ENCODE measurements around the gene FAM81B. TPM values are rescaled to one million over a fixed set of nuclear protein-coding genes. Genes with fewer than 3 reads are reported as not detected.

FAM81B gene
- polyA plus RNA-seq, 2 of the 4 experiments (the other 2 are of a cell fraction) = 0.05 TPM; not detected in 1

DNA sequence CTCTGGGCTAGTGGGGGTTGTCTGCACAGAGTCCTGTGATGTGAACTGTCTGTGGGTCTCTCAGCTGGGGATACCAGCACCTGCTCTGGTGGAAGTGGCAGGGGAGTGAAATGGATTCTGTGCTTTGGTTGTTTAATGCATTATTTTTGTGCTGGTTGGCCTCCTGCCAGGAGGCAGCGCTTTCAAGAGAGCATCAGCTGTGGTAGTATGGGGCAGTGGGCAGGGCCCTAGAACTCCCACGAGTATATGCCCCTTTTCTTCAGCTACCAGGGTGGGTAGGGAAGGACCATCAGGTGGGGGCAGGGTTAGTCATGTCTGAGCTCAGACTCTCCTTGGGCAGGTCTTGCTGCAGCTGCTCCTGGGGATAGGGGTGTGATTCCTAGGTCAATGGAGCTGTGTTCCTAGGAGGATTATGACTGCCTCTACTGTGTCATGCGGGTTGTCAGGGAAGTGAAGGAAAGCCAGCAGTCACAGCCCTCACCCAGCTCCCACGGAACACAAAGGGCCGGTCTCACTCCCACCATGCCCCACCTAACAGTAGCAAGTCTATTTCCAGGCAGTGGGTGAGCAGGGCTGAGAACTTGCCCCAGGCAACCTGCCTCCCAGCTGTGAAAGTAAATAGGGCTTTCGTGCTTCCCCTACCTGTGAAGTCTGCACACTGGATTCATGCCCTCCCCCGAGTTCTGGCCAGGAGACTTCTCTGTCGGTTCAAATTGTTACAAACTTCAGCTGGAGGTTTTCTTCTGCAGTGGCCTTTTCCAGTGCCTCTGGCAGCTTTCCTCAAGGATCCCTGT, 25.7 kb upstream of the FAM81B start:
- FAIRE-seq (no peak), DNase-seq (ENCODE audit: low read depth in 1 of 2, low spot score in 1 of 2) (no peak), ATAC-seq (no peak)
- CTCF ChIA-PET = no interaction called here
- Histone ChIP-seq H3K9me3 (no peaks in the 10 kb centered on the region), H3K4me1 (no peaks in the 10 kb centered on the region), H3K27ac (no peak overlapping the region), H3K4me2 (no peak overlapping the region), H3K4me3 (no peak overlapping the region)
- WGBS (ENCODE audit: missing lambda C conversion rate) = 26% methylated on average over 7 of the region's 8 CpGs
- POLR2A ChIA-PET = no interaction called here
- no peak for TF ChIP-seq HOXB13 (CRISPR knock-in tag; IDR thresholded peaks at IDR 0.05; ENCODE audit: low read depth)
- TF ChIP-seq POLR2A (IDR thresholded peaks at IDR 0.05; ENCODE audit: low read length) = no peak
- no peak for TF ChIP-seq HOXA7 (CRISPR knock-in tag; IDR thresholded peaks at IDR 0.05)
- no peak for TF ChIP-seq ZC3H11A (IDR thresholded peaks at IDR 0.05)
- no peak for TF ChIP-seq RCOR1 (IDR thresholded peaks at IDR 0.05; ENCODE audit: low read depth, low read length)
- TF ChIP-seq GATA3 (IDR thresholded peaks at IDR 0.05; ENCODE audit: borderline replicate concordance) = no peak
- TF ChIP-seq, protein P1, sequence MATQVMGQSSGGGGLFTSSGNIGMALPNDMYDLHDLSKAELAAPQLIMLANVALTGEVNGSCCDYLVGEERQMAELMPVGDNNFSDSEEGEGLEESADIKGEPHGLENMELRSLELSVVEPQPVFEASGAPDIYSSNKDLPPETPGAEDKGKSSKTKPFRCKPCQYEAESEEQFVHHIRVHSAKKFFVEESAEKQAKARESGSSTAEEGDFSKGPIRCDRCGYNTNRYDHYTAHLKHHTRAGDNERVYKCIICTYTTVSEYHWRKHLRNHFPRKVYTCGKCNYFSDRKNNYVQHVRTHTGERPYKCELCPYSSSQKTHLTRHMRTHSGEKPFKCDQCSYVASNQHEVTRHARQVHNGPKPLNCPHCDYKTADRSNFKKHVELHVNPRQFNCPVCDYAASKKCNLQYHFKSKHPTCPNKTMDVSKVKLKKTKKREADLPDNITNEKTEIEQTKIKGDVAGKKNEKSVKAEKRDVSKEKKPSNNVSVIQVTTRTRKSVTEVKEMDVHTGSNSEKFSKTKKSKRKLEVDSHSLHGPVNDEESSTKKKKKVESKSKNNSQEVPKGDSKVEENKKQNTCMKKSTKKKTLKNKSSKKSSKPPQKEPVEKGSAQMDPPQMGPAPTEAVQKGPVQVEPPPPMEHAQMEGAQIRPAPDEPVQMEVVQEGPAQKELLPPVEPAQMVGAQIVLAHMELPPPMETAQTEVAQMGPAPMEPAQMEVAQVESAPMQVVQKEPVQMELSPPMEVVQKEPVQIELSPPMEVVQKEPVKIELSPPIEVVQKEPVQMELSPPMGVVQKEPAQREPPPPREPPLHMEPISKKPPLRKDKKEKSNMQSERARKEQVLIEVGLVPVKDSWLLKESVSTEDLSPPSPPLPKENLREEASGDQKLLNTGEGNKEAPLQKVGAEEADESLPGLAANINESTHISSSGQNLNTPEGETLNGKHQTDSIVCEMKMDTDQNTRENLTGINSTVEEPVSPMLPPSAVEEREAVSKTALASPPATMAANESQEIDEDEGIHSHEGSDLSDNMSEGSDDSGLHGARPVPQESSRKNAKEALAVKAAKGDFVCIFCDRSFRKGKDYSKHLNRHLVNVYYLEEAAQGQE (IDR thresholded peaks at IDR 0.05) = no peak
- no peak for TF ChIP-seq POLR2AphosphoS2 (conservative IDR thresholded peaks at IDR 0.05; ENCODE audit: low read length)
- TF ChIP-seq BHLHE40 (IDR thresholded peaks at IDR 0.05; ENCODE audit: low read depth, low read length) = no peak
- TF ChIP-seq, protein P2, sequence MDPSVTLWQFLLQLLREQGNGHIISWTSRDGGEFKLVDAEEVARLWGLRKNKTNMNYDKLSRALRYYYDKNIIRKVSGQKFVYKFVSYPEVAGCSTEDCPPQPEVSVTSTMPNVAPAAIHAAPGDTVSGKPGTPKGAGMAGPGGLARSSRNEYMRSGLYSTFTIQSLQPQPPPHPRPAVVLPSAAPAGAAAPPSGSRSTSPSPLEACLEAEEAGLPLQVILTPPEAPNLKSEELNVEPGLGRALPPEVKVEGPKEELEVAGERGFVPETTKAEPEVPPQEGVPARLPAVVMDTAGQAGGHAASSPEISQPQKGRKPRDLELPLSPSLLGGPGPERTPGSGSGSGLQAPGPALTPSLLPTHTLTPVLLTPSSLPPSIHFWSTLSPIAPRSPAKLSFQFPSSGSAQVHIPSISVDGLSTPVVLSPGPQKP (IDR thresholded peaks at IDR 0.05; ENCODE audit: low read depth, low read length) = no peak
- no peak for TF ChIP-seq JUNB (IDR thresholded peaks at IDR 0.05)
- TF ChIP-seq, protein P3, sequence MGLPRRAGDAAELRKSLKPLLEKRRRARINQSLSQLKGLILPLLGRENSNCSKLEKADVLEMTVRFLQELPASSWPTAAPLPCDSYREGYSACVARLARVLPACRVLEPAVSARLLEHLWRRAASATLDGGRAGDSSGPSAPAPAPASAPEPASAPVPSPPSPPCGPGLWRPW (IDR thresholded peaks at IDR 0.05) = no peak
- no peak for TF ChIP-seq SMC3 (IDR thresholded peaks at IDR 0.05)
- TF ChIP-seq PHF8 (IDR thresholded peaks at IDR 0.05; ENCODE audit: borderline replicate concordance, low read depth) = no peak
- TF ChIP-seq CHD2 (IDR thresholded peaks at IDR 0.05; ENCODE audit: low read length, partially characterized antibody) = no peak
- TF ChIP-seq ZNF302 (CRISPR knock-in tag; IDR thresholded peaks at IDR 0.05) = no peak

DNA sequence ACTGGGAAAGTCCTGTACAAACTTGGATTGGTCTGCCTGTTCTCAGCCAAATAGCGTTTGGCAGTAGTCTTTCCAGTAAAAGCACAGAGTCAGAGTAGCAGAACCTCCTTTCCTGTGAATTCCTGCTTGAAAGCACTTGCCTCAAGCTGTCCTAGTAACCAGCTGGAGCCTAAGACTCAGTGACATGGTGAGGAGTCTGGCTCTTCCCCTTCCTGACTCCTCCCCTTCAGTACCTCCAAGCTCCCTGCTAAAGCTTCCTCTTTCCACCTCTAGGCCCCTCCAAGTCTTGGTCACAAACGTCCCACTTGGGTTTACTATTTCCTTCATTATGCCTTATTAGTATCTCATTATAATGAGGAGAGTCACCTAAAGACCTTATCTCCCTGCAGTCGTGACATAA, 21.4 kb upstream of the FAM81B start:
- H3K27ac ChIP-seq = no peak overlapping the region
- WGBS (ENCODE audit: missing lambda C conversion rate) = 9% methylated on average over 3 of the region's 3 CpGs
- no peaks in the 10 kb centered on the region for H3K9me3 ChIP-seq
- FAIRE-seq (no peak), ATAC-seq (no peak), DNase-seq (ENCODE audit: low read depth in 1 of 2, low spot score in 1 of 2) (no peak)
- H3K4me3 ChIP-seq = no peak overlapping the region
- CTCF ChIA-PET = no interaction called here
- no peak overlapping the region for H3K4me2 ChIP-seq
- no peaks in the 10 kb centered on the region for H3K4me1 ChIP-seq
- POLR2A ChIA-PET = no interaction called here
- TF ChIP-seq ESRRA (IDR thresholded peaks at IDR 0.05; ENCODE audit: borderline replicate concordance, low read length) = no peak
- no peak for TF ChIP-seq BHLHE40 (IDR thresholded peaks at IDR 0.05; ENCODE audit: low read depth, low read length)
- TF ChIP-seq, protein P4, sequence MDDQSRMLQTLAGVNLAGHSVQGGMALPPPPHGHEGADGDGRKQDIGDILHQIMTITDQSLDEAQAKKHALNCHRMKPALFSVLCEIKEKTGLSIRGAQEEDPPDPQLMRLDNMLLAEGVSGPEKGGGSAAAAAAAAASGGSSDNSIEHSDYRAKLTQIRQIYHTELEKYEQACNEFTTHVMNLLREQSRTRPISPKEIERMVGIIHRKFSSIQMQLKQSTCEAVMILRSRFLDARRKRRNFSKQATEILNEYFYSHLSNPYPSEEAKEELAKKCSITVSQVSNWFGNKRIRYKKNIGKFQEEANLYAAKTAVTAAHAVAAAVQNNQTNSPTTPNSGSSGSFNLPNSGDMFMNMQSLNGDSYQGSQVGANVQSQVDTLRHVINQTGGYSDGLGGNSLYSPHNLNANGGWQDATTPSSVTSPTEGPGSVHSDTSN (IDR thresholded peaks at IDR 0.05) = no peak
- no peak for TF ChIP-seq FOSB (CRISPR knock-in tag; IDR thresholded peaks at IDR 0.05)
- TF ChIP-seq, protein P5, sequence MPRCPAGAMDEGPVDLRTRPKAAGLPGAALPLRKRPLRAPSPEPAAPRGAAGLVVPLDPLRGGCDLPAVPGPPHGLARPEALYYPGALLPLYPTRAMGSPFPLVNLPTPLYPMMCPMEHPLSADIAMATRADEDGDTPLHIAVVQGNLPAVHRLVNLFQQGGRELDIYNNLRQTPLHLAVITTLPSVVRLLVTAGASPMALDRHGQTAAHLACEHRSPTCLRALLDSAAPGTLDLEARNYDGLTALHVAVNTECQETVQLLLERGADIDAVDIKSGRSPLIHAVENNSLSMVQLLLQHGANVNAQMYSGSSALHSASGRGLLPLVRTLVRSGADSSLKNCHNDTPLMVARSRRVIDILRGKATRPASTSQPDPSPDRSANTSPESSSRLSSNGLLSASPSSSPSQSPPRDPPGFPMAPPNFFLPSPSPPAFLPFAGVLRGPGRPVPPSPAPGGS (IDR thresholded peaks at IDR 0.05) = no peak
- TF ChIP-seq ZFP36 (IDR thresholded peaks at IDR 0.05; ENCODE audit: borderline replicate concordance, partially characterized antibody) = no peak
- no peak for TF ChIP-seq RAD21 (conservative IDR thresholded peaks at IDR 0.05 in 1 of 2, IDR thresholded peaks at IDR 0.05 in 1 of 2)
- TF ChIP-seq EP300 (IDR thresholded peaks at IDR 0.05) = no peak
- TF ChIP-seq, protein P6, sequence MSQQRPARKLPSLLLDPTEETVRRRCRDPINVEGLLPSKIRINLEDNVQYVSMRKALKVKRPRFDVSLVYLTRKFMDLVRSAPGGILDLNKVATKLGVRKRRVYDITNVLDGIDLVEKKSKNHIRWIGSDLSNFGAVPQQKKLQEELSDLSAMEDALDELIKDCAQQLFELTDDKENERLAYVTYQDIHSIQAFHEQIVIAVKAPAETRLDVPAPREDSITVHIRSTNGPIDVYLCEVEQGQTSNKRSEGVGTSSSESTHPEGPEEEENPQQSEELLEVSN (IDR thresholded peaks at IDR 0.05; ENCODE audit: borderline replicate concordance, low read depth) = no peak
- no peak for TF ChIP-seq HDAC2 (IDR thresholded peaks at IDR 0.05)
- no peak for TF ChIP-seq CHD2 (IDR thresholded peaks at IDR 0.05; ENCODE audit: low read length, partially characterized antibody)
- no peak for TF ChIP-seq KDM5A (IDR thresholded peaks at IDR 0.05)
- no peak for TF ChIP-seq TP53 (CRISPR knock-in tag; IDR thresholded peaks at IDR 0.05)
- TF ChIP-seq, protein P2 (IDR thresholded peaks at IDR 0.05; ENCODE audit: low read depth, low read length) = no peak
- no peak for TF ChIP-seq RNF2 (IDR thresholded peaks at IDR 0.05; ENCODE audit: borderline replicate concordance, low read depth)
- no peak for TF ChIP-seq ZNF302 (CRISPR knock-in tag; IDR thresholded peaks at IDR 0.05)
- no peak for TF ChIP-seq RFX5 (IDR thresholded peaks at IDR 0.05)
